ENCODE data around the gene ALG8.

ALG8 gene

GRCh38 chr11:78170413-78170812 is 31.0 kb upstream of the ALG8 start:
- H2BK15ac ChIP-seq (ENCODE audit: low read length): no peak overlapping the region
- peak overlapping the region; percentile 26 for H3K14ac ChIP-seq (ENCODE audit: low read length)
- peak overlapping the region; percentile 32 for H3K23ac ChIP-seq (ENCODE audit: low read depth, low read length, poor library complexity)
- DNase-seq (ENCODE audit: low spot score): no peak
- peaks cover 2% of the 10 kb centered on the region for H3K79me1 ChIP-seq (ENCODE audit: low read depth, low read length)
- H3K27ac ChIP-seq (replicated peaks; ENCODE audit: low read length): no peak overlapping the region
- H2BK12ac ChIP-seq (ENCODE audit: low read length): no peak overlapping the region
- H3K4me2 ChIP-seq (ENCODE audit: insufficient read depth, low read length, poor library complexity, severe bottlenecking): no peak overlapping the region
- H3K4me1 ChIP-seq (ENCODE audit: control insufficient read depth in 2 of 2, insufficient read depth in 1 of 2, low read depth in 1 of 2, low read length in 2 of 2): no peaks in the 10 kb centered on the region
- H3K36me3 ChIP-seq (replicated peaks in 1 of 2; ENCODE audit: control insufficient read depth in 2 of 2, insufficient read depth in 2 of 2, low read length in 2 of 2): peaks cover 0 to 12% of the 10 kb centered on the region in 2 donors
- H3K18ac ChIP-seq (ENCODE audit: low read length): no peak overlapping the region
- H2BK5ac ChIP-seq (ENCODE audit: low read length): peak overlapping the region; percentile 66
- H3K27me3 ChIP-seq (ENCODE audit: control insufficient read depth in 3 of 3, insufficient read depth in 3 of 3, low read depth in 1 of 3, low read length in 3 of 3): no peaks in the 10 kb centered on the region
- H3K4me3 ChIP-seq (ENCODE audit: low read length in 2 of 2): no peak overlapping the region
- H4K91ac ChIP-seq (ENCODE audit: low read depth, low read length, poor library complexity): peak overlapping the region; percentile 40
- H3K9ac ChIP-seq (ENCODE audit: low read depth, low read length, poor library complexity): no peak overlapping the region
- H4K8ac ChIP-seq (ENCODE audit: low read depth, low read length): no peak overlapping the region
- no CpG with 5 or more reads among the region's 11 CpGs for WGBS, 2 donors (ENCODE audit: extremely low coverage in 2 of 2, insufficient read length in 2 of 2, insufficient replicate concordance in 1 of 2)
- no peak overlapping the region for H2AFZ ChIP-seq (ENCODE audit: low read length)
- H3K9me3 ChIP-seq (replicated peaks in 1 of 2; ENCODE audit: control insufficient read depth in 2 of 2, insufficient read depth in 1 of 2, low read depth in 1 of 2, low read length in 2 of 2): no peaks in the 10 kb centered on the region
- no peak overlapping the region for H2BK120ac ChIP-seq (ENCODE audit: low read depth, low read length)
- no peak overlapping the region for H3K4ac ChIP-seq (ENCODE audit: low read length)
- peak overlapping the region; percentile 11 for H2AK5ac ChIP-seq (ENCODE audit: low read depth, low read length)

DNA sequence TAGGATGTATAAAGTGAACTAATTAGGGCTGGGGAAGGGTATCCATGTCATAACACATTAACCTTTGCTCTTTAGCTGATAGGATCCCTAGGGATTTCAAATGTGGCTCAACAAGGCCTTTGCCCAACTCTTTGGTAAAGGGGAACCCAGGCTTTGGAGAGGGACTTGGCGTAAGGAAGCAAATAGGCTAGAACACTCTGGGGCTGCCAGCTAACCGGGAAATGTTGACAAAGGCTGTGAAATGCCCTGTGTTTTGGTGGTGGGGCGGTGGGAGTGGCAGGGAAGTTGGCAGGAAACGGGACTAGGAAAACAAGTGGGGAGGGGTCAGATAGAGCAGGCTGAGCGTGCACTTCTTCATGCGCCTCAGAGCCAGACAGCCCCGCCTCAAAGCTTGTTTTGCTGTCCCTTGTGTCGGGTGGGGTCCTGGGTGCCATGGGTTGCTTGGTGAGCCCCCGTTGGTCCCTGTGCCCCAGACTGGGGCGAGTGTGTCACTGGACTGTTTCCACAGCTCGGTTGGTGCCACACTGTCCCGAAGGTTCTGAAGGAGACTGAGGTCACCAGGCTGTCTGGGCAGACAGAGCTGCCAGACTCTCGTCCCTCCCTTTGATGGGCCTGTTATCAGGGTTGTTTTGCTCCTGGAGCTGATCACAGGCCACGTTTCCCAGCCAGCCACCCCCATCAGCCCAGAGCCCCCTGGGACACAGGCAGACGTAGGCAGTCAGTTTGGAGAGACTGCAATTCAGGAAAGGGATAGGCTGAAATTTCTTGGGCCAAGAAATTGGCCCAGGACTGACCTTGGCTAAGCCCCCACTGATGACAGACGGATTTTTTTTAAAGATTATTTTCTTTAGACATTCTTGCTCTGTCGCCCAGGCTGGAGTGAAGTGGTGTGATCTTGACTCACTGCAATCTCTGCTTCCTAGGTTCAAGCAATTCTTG is 29.4 kb upstream of the ALG8 start:
- H2BK5ac ChIP-seq (ENCODE audit: low read length): no peak overlapping the region
- H2BK15ac ChIP-seq (ENCODE audit: low read length): no peak overlapping the region
- no peaks in the 10 kb centered on the region for H3K9me3 ChIP-seq (replicated peaks in 1 of 2; ENCODE audit: control insufficient read depth in 2 of 2, insufficient read depth in 1 of 2, low read depth in 1 of 2, low read length in 2 of 2)
- no peak overlapping the region for H2AFZ ChIP-seq (ENCODE audit: low read length)
- H3K23ac ChIP-seq (ENCODE audit: low read depth, low read length, poor library complexity): peak overlapping the region; percentile 48
- no peaks in the 10 kb centered on the region for H3K4me1 ChIP-seq (ENCODE audit: control insufficient read depth in 2 of 2, insufficient read depth in 1 of 2, low read depth in 1 of 2, low read length in 2 of 2)
- H4K8ac ChIP-seq (ENCODE audit: low read depth, low read length): no peak overlapping the region
- no peak overlapping the region for H3K27ac ChIP-seq (replicated peaks; ENCODE audit: low read length)
- H2BK120ac ChIP-seq (ENCODE audit: low read depth, low read length): no peak overlapping the region
- H3K9ac ChIP-seq (ENCODE audit: low read depth, low read length, poor library complexity): no peak overlapping the region
- no peak overlapping the region for H3K4ac ChIP-seq (ENCODE audit: low read length)
- no CpG with 5 or more reads among the region's 17 CpGs for WGBS, 2 donors (ENCODE audit: extremely low coverage in 2 of 2, insufficient read length in 2 of 2, insufficient replicate concordance in 1 of 2)
- peaks cover 0 to 5% of the 10 kb centered on the region in 2 donors for H3K36me3 ChIP-seq (replicated peaks in 1 of 2; ENCODE audit: control insufficient read depth in 2 of 2, insufficient read depth in 2 of 2, low read length in 2 of 2)
- H2BK12ac ChIP-seq (ENCODE audit: low read length): no peak overlapping the region
- no peak overlapping the region for H3K4me2 ChIP-seq (ENCODE audit: insufficient read depth, low read length, poor library complexity, severe bottlenecking)
- DNase-seq (ENCODE audit: low spot score): no peak
- H3K14ac ChIP-seq (ENCODE audit: low read length): no peak overlapping the region
- H3K27me3 ChIP-seq (ENCODE audit: control insufficient read depth in 3 of 3, insufficient read depth in 3 of 3, low read depth in 1 of 3, low read length in 3 of 3): no peaks in the 10 kb centered on the region
- peaks cover 2% of the 10 kb centered on the region for H3K79me1 ChIP-seq (ENCODE audit: low read depth, low read length)
- H3K18ac ChIP-seq (ENCODE audit: low read length): peak overlapping the region; percentile 35
- no peak overlapping the region for H3K4me3 ChIP-seq (ENCODE audit: low read length in 2 of 2)
- H4K91ac ChIP-seq (ENCODE audit: low read depth, low read length, poor library complexity): no peak overlapping the region
- H2AK5ac ChIP-seq (ENCODE audit: low read depth, low read length): no peak overlapping the region

GRCh38 chr11:78166855-78167469 is 27.5 kb upstream of the ALG8 start:
- H3K4me2 ChIP-seq (ENCODE audit: insufficient read depth, low read length, poor library complexity, severe bottlenecking): no peak overlapping the region
- no peak overlapping the region for H4K8ac ChIP-seq (ENCODE audit: low read depth, low read length)
- H2BK120ac ChIP-seq (ENCODE audit: low read depth, low read length): no peak overlapping the region
- H3K79me1 ChIP-seq (ENCODE audit: low read depth, low read length): peaks cover 2% of the 10 kb centered on the region
- no peaks in the 10 kb centered on the region for H3K27me3 ChIP-seq (ENCODE audit: control insufficient read depth in 3 of 3, insufficient read depth in 3 of 3, low read depth in 1 of 3, low read length in 3 of 3)
- H3K14ac ChIP-seq (ENCODE audit: low read length): no peak overlapping the region
- no peak for DNase-seq (ENCODE audit: low spot score)
- WGBS, 2 donors (ENCODE audit: extremely low coverage in 2 of 2, insufficient read length in 2 of 2, insufficient replicate concordance in 1 of 2): no CpG with 5 or more reads among the region's 6 CpGs
- no peak overlapping the region for H2BK5ac ChIP-seq (ENCODE audit: low read length)
- no peaks in the 10 kb centered on the region for H3K9me3 ChIP-seq (replicated peaks in 1 of 2; ENCODE audit: control insufficient read depth in 2 of 2, insufficient read depth in 1 of 2, low read depth in 1 of 2, low read length in 2 of 2)
- no peak overlapping the region for H2BK12ac ChIP-seq (ENCODE audit: low read length)
- no peaks in the 10 kb centered on the region for H3K4me1 ChIP-seq (ENCODE audit: control insufficient read depth in 2 of 2, insufficient read depth in 1 of 2, low read depth in 1 of 2, low read length in 2 of 2)
- H3K4ac ChIP-seq (ENCODE audit: low read length): no peak overlapping the region
- H3K18ac ChIP-seq (ENCODE audit: low read length): no peak overlapping the region
- H3K4me3 ChIP-seq (ENCODE audit: low read length in 2 of 2): no peak overlapping the region
- H3K23ac ChIP-seq (ENCODE audit: low read depth, low read length, poor library complexity): no peak overlapping the region
- no peak overlapping the region for H3K9ac ChIP-seq (ENCODE audit: low read depth, low read length, poor library complexity)
- H3K27ac ChIP-seq (replicated peaks; ENCODE audit: low read length): no peak overlapping the region
- no peak overlapping the region for H2BK15ac ChIP-seq (ENCODE audit: low read length)
- no peaks in the 10 kb centered on the region for H3K36me3 ChIP-seq (replicated peaks in 1 of 2; ENCODE audit: control insufficient read depth in 2 of 2, insufficient read depth in 2 of 2, low read length in 2 of 2)
- H2AK5ac ChIP-seq (ENCODE audit: low read depth, low read length): no peak overlapping the region
- no peak overlapping the region for H2AFZ ChIP-seq (ENCODE audit: low read length)
- no peak overlapping the region for H4K91ac ChIP-seq (ENCODE audit: low read depth, low read length, poor library complexity)

DNA sequence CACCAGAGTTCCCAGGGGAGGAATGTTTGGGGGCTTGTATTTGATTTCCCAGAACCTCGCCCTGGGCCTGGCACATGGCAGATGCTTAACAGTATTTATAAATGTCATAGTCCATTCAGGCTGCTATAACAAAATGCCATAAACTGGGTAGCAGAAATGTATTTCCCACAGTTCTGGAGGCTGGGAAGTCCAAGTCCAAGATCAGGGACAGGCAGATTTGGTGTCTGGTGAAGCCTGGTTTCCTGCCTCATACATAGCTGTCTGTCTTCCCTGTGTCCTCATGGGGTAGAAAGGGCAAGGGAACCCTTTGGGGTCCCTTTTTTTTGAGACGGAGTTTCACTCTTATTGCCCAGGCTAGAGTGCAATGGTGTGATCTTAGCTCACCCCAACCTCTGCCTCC is 25.0 kb upstream of the ALG8 start:
- no peak overlapping the region for H2AK5ac ChIP-seq (ENCODE audit: low read depth, low read length)
- no CpG with 5 or more reads among the region's 2 CpGs for WGBS, 2 donors (ENCODE audit: extremely low coverage in 2 of 2, insufficient read length in 2 of 2, insufficient replicate concordance in 1 of 2)
- no peak overlapping the region for H3K14ac ChIP-seq (ENCODE audit: low read length)
- no peak overlapping the region for H2BK15ac ChIP-seq (ENCODE audit: low read length)
- H2BK5ac ChIP-seq (ENCODE audit: low read length): no peak overlapping the region
- no peak overlapping the region for H3K4me3 ChIP-seq (ENCODE audit: low read length in 2 of 2)
- H2BK120ac ChIP-seq (ENCODE audit: low read depth, low read length): no peak overlapping the region
- H3K4me2 ChIP-seq (ENCODE audit: insufficient read depth, low read length, poor library complexity, severe bottlenecking): no peak overlapping the region
- H4K91ac ChIP-seq (ENCODE audit: low read depth, low read length, poor library complexity): no peak overlapping the region
- H3K79me1 ChIP-seq (ENCODE audit: low read depth, low read length): no peaks in the 10 kb centered on the region
- no peaks in the 10 kb centered on the region for H3K27me3 ChIP-seq (ENCODE audit: control insufficient read depth in 3 of 3, insufficient read depth in 3 of 3, low read depth in 1 of 3, low read length in 3 of 3)
- H2BK12ac ChIP-seq (ENCODE audit: low read length): no peak overlapping the region
- DNase-seq (ENCODE audit: low spot score): no peak
- H3K18ac ChIP-seq (ENCODE audit: low read length): no peak overlapping the region
- H3K36me3 ChIP-seq (replicated peaks in 1 of 2; ENCODE audit: control insufficient read depth in 2 of 2, insufficient read depth in 2 of 2, low read length in 2 of 2): no peaks in the 10 kb centered on the region
- no peak overlapping the region for H3K9ac ChIP-seq (ENCODE audit: low read depth, low read length, poor library complexity)
- no peak overlapping the region for H2AFZ ChIP-seq (ENCODE audit: low read length)
- no peak overlapping the region for H4K8ac ChIP-seq (ENCODE audit: low read depth, low read length)
- no peak overlapping the region for H3K23ac ChIP-seq (ENCODE audit: low read depth, low read length, poor library complexity)
- no peaks in the 10 kb centered on the region for H3K9me3 ChIP-seq (replicated peaks in 1 of 2; ENCODE audit: control insufficient read depth in 2 of 2, insufficient read depth in 1 of 2, low read depth in 1 of 2, low read length in 2 of 2)
- no peaks in the 10 kb centered on the region for H3K4me1 ChIP-seq (ENCODE audit: control insufficient read depth in 2 of 2, insufficient read depth in 1 of 2, low read depth in 1 of 2, low read length in 2 of 2)
- H3K27ac ChIP-seq (replicated peaks; ENCODE audit: low read length): no peak overlapping the region
- no peak overlapping the region for H3K4ac ChIP-seq (ENCODE audit: low read length)
